AML-193 (cell line): Measurements from ENCODE around the gene OR3A2.
"Not testable (repeated sequence)": the region's sequence is repeated elsewhere in the genome, so short reads cannot be mapped to it uniquely, and the experiment has no call there.

ENCODE experiments used
- DNase-seq, 2 experiments: peaks; one replicate each; lab custom pipeline; 2025; lab: John Stamatoyannopoulos, UW

OR3A2 gene

DNA sequence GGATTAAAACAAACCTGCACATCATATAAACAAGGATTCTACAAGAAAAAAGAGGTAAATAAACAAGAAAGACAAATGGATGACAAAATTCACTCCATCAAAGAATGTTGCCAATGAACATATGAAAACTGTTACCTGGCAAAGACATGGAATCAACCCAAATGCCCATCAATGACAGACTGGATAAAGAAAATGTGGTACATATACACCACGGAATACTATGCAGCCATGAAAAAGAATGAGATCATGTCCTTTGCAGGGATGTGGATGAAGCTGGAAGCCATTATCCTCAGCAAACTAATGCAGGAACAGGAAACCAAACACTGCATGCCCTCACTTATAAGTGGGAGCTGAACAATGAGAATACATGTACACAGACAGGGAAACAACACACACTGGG, 92.6 kb downstream of the OR3A2 start:
- not testable (repeated sequence) for DNase-seq

DNA sequence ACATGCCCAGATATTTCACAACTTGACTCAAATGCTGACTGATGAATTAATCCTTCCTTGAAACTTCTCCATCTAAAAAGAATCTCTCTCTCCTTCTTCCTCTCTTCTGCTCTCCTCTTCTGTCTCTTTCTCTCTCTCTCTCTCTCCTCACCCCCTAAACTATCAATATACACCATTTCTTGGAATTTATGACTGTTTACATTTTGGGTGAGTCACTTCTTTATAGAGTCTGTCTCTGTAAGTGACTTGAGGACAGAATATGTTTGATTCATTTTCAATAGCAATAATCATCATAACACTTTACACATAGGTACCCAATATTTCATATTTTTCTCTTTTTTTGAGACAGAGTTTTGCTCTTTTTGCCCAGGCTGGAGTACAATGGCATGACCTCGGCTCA, 103.2 kb downstream of the OR3A2 start:
- no peak for DNase-seq

DNA sequence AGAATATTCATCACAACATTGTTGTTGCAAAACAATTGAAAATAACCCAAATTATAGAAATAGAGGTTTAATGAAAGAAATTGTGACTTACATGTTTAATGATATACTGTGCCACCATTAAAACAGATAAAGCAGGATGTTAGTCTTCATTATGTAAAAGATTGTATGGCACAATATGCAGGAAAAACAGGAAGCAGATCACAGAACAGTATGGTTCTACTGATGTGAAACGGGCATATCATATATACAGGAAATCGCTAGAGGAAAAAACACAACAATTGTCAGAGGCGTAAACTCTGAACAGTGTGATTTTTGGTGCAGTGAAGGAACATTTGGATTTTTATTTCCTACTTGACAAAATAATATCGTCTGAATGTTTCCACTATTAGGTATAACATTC, 110.0 kb downstream of the OR3A2 start:
- peak in 1 of 2 experiments; percentile 0 for DNase-seq

DNA sequence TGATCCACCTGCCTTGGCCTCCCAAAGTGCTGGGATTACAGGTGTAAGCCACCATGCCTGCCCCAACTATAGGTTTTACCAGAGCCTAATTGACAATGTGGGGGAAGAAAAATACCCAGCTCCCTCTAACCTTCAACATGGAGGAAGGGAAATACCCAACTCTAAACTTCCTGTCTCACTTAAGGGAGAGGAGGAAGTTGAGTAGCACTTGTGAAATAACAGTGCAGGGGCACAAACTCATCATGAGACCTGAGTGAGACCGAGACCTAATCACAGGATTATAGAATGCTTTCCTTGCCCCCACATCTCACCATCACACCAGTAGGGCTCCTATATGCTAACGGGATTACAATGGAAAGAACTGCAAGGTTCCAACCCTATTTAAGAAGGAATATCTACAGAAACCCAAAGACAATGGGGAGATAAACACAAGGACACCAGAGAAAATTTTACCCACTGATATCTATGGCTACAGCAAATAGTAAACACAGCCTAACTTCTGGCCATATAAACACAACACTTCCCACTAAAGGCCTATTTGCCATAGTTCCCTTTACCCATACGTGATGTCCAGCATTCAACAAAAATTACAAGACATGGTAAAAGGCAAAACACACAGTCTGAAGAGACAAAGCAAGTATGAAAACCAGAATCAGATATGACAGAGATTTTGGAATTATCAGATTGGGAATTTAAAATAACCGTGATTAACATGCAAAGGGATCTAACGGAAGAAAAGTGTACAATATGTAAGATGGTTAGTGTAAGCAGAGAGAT, 114.8 kb downstream of the OR3A2 start:
- DNase-seq, result no peak

DNA sequence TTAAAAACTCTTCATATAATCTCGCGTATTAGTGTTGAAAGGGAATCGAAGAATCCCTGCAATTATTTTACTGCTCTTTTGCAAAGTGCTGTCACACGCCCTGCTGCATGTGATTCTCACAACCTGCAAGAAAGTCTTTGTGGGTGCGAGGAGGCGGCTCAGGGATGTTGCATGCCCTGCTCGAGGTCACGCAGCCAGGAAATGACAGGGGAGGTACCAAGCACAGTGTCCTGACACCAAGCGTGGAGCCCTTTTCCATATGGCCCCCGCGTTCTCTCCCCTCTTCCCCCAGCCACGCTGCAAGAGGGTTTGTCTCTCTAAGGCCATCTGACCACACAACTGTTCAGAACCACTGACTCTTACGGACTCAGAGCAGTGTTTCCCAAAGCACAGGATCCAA, 125.5 kb downstream of the OR3A2 start:
- no peak for DNase-seq

DNA sequence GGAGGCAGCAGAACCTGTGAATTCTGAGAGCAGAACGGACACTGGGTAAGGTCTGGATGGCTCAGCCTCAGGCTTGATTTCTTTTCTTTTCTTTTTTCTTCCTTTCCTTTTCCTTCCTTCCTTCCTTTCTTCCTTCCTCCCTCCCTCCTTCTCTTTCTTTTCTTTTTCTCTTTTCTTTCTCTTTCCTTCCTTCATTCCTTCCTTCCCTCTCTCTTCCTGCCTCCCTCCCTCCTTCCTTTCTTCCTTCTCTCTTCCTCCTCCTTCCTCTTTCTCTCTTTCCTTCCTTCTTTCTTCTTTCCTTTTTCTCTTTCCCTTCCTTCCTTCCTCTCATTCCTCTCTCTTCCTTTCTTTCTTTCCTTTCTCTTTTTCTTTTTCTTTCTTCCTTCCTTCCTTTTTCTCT, 125.9 kb downstream of the OR3A2 start:
- no peak for DNase-seq

DNA sequence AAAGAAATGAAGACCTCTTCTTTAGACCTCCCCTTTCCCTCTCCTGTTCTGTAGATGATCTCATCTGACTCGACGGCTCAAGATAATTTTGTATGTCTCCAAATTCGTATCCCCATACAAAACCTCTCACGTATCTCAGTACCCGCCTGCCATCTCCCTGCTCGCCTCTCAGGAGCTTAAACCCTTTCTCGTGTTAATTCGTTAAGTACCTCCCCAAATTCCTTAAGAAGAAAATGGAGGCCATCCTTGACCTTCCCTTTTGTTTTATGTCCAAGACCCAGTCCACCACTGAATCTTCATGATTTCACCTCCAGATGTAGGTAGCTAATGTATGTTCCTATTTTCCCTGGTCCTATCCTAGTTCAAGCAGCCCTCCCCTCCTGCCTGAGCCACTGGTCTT, 129.5 kb downstream of the OR3A2 start:
- DNase-seq, result no peak

DNA sequence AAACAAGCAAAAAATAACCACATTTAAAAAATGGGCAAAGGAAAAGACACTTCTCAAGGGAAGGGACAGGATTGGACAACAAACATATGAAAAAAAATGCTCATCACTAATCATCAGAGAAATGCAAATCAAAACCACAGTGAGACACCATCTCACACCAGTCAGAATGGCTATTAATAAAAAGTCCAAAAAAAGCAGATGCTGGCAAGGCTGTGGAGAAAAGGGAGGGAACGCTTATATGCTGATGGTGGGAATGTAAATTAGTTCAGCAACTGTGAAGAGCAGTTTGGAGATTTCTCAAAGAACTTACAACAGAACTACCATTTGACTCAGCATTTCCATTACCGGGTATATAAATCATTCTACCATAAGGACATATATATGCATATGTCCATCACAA, 137.1 kb downstream of the OR3A2 start:
- DNase-seq, result not testable (repeated sequence)

DNA sequence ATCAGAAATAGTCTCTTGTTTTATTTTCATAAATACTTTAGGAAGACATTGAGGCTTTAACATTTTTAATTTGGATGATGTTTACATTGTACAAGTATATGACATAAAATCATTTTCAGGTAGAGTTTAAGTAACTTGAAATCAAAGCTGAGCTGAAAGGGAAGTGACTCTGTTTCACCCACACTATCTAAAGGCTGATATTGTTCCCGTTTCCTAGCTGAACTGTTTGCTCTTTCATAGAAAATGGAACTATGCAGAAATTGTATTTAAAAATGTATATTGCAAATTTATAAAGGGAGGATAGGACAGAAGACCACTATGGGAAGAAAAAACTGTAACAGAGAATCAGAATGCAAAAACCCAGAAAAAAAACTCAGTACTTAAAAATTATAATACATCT, 141.3 kb downstream of the OR3A2 start:
- DNase-seq, result peak in 1 of 2 experiments; percentile 0

DNA sequence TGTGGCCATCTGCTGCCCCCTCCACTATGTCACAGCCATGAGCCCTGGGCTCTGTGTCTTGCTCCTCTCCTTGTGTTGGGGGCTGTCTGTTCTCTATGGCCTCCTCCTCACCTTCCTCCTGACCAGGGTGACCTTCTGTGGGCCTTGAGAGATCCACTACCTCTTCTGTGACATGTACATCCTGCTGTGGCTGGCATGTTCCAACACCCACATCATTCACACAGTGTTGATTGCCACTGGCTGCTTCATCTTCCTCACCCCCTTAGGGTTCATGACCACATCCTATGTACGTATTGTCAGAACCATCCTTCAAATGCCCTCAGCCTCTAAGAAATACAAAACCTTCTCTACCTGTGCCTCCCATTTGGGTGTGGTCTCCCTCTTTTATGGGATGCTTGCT, 145.1 kb downstream of the OR3A2 start:
- DNase-seq, result not testable (repeated sequence)

DNA sequence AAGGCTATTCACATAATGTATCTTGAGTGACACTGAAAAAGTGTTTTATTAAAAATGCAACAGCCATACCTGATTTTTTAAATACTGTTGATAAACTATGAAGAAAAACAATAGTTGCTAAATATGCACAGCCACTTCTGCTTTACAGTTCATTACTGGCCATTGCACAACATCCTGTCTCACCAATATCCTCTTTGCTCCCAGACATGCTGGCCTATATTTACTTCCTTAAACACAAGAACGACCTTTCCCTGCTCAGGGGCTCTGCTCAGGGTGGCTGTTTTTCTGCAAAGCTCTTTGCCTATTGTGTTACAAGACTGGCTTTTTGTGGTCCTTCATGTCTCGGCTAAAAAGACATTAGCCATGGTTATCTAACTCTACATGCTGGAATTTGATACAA, 147.4 kb downstream of the OR3A2 start:
- DNase-seq, result peak; percentile 48 to 61

DNA sequence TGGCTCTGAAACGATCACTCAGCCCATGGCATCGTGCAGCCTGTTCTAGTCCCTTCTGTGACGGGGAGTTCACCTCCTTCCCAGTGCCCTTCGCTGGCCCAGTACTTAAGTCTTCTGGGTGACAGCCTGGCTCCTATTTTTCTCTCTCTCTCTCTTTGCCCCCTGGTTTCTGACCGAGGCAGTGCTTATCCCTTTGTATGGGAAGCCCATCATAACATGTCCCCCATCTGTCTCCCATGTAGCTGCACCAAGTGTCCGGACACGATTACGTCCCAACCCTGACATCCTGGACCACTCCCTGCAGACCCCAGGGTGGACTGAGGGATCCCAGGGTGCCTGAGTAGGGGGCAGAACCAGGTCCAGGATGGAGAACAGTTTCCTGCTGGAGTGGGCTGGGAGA, 153.8 kb downstream of the OR3A2 start:
- DNase-seq, result not testable (repeated sequence)
